Measurements from ENCODE around the gene RNF115.

DNA sequence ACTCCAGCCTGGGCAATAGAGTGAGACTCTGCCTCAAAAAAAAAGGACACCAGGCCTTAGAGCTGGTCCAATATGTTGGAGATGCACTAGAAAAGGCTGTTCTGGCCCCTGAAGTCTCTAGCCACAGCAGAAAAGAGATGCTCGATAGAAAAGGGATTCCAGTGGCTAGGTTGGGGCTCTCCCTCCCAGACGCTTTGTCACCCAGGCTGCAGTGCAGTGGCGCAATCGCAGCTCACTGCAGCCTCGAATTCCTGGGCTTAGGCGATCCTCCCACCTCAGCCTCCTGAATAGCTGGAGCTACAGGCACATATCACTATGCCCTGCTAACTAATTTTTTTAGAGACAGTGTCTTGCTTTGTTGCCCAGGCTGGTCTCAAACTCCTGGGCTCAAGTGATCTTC lies 135.0 kb downstream of the RNF115 start:
- TF ChIP-seq ZSCAN20 (CRISPR knock-in tag; IDR thresholded peaks at IDR 0.05) (no peak), KDM1A (IDR thresholded peaks at IDR 0.05; ENCODE audit: low read depth) (no peak)
- TF ChIP-seq, protein P1, sequence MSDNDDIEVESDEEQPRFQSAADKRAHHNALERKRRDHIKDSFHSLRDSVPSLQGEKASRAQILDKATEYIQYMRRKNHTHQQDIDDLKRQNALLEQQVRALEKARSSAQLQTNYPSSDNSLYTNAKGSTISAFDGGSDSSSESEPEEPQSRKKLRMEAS (IDR thresholded peaks at IDR 0.05) = no peak
- TF ChIP-seq, protein P2, sequence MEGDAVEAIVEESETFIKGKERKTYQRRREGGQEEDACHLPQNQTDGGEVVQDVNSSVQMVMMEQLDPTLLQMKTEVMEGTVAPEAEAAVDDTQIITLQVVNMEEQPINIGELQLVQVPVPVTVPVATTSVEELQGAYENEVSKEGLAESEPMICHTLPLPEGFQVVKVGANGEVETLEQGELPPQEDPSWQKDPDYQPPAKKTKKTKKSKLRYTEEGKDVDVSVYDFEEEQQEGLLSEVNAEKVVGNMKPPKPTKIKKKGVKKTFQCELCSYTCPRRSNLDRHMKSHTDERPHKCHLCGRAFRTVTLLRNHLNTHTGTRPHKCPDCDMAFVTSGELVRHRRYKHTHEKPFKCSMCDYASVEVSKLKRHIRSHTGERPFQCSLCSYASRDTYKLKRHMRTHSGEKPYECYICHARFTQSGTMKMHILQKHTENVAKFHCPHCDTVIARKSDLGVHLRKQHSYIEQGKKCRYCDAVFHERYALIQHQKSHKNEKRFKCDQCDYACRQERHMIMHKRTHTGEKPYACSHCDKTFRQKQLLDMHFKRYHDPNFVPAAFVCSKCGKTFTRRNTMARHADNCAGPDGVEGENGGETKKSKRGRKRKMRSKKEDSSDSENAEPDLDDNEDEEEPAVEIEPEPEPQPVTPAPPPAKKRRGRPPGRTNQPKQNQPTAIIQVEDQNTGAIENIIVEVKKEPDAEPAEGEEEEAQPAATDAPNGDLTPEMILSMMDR (IDR thresholded peaks at IDR 0.05) = no peak

Measured in A549 (cell line).